Stimulated activated CD4-positive, alpha-beta T cell treated with anti-CD3 and anti-CD28 coated beads, Interleukin-15, amount 100 ng/mL, for 48 hours (primary cell): ENCODE data around the gene ANKRD44.

Experiments
- DNase-seq, 2 donors: peaks; one replicate each; pipeline ENCODE4 v3.0.0-alpha.2; 2020; ENCODE audit warnings: low read depth in 2 of 2

ANKRD44 gene

DNA sequence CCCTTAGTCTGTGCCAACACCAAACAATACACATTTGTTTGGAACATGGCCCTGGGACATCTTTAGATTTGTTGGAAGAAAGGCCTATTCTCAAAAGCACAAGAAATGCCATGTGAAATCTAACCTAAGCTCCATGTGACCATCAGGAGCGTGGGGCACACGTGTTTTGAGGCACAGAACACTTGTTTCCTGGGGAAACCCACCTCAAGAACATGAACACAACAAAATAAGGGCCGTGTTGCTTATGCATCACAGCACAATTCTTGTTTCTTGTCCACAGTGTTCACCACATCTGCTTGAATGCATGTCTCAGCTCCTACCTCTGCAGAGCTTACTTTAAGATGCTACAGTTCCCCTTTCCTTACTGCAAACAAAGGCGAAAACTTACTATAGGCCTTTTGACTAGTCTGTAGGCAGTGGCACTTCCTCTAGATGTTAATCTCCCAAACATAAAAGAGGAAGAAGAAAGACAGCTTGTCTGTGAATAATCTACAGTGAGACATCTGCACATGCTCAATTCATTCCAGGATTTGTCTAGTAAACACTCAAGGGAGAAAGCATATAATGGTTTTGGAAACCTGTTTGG is 165.0 kb downstream of the ANKRD44 start:
- no peak for DNase-seq

DNA sequence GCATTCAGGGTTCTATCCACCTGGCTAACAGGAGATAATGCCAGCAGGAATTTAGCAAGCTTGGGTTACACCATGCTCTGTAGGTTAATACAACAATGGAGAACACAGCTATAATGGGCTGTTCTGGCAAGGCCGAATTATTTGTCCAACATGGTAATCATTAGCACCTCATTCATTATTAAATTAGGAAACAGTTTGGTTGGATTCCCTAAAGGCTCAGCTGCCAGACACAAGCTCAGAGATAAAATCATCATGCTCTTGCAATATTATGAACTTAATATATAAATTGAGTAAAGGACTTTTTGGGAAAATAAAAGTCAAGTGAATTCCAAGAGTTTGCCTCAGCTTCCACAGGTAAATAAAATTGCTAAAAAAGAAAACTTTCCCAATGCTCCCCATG is 166.4 kb downstream of the ANKRD44 start:
- DNase-seq: no peak

DNA sequence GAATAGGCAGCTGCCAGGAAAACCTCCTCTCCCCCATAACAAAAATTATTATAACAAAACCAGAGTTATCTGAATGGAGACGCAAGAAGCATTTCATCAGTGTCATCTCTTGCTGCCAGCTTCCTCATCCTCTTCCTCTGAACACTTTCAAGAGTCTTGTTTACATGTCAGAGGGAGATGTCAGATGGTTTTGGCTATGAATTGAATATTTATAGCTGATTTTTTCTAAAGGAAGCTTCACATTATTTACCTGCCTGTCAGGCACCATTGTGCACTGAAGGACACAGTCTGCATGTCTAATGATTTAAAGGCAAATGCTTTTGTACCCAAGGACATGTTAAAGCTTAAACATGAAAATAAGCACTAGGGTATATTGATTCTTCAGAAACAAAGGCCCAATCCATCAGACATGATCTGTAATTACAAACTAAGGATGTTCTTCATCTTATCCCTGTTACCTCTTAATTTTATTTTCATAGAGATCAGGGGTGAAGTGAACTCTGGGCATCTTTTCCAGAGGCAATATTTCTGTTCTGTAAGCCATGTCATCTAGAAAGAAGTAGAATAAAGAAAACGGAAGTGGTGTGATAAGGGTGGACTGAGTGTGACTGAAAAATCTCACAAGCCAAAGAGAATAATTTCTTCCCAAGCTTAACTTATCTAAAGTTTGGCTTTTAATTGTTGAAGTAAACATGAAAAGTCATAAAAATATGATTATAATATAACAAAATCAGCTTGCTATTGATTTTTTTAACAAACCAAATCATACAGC is 168.7 kb downstream of the ANKRD44 start:
- DNase-seq: no peak

DNA sequence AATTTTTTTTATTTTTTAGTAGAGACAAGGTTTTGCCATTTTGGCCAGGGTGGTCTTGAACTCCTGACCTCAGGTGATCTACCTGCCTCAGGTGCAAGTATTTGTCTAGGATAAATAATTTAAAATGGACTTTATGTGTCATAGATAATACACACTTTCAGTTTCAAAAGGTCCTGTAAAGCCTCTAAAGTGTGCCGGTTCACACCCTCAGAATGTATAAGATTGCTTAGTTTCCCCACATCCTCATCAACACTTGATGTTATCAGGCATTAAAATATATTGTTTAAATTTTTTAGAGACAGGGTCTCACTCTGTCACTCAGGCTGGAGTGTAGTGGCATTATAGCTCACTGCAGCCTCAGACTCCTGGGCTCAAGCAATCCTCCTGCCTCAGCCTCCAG is 170.5 kb downstream of the ANKRD44 start:
- no peak for DNase-seq

DNA sequence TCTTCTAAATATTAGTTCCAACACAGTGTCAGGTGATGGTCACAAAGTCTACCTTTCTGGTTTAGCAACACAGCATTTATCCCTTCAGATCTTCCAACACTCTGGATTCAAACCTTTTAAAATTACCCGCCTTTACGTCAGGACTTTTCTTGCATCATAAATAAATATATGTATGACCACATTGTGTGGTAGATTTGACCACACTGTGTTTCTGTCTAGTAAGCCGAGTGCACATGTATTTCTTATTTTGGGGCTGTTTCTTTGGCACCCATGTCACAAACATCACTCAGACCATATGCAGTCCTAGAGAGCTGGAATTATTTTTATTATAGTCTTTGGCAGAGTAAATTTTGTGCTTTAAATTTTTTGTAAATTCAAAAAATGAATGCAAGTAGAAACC is 172.1 kb downstream of the ANKRD44 start:
- no peak for DNase-seq

DNA sequence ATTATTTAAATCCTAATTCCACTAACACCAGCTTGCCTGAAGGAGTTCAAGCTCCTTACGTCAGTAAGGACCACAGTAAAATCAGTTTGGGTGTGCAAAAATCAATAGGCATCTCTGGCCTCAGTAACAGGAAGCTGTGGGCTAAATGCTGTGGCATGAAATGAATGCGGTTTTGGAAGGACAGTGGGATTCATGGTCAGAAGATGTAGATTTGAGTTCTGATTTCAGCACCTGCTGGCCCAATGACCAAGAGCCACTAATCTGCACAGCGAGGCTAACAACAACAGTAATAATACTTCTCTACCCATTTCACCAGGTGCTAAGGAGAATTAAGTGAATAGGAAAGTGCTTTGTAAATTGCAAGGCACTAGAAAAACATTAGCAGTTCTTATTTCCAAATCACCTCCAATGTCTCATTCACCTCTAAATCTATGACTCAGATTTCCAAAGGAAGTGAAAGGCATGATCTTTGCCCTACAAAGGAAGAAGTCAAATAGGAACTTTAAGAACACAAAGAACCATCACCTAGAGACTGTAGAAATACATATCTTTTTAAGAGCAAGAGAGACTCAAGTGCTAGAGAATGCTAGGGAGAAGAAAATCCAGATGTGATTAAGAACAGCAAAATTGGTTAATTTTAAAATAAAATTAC is 172.6 kb downstream of the ANKRD44 start:
- no peak for DNase-seq

DNA sequence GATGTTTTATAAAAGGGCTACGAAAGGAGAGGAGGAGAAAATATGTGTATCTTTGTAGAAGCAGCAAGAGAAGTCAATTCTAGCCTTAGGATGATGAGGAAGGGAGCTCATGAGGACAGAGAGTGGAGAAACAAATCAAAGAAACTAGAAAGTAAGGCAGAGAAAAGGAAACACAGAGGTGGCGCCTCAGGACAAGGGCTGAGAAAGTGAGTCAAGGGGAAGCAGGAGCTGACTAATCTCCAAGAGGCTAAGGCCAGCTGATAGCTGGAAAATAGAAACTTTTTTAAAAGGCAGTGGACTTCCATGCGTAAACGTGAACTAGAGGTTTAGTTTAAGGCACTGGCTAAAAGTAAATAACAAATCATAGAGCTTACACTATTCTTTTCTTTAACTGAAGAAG is 173.3 kb downstream of the ANKRD44 start:
- DNase-seq: no peak

DNA sequence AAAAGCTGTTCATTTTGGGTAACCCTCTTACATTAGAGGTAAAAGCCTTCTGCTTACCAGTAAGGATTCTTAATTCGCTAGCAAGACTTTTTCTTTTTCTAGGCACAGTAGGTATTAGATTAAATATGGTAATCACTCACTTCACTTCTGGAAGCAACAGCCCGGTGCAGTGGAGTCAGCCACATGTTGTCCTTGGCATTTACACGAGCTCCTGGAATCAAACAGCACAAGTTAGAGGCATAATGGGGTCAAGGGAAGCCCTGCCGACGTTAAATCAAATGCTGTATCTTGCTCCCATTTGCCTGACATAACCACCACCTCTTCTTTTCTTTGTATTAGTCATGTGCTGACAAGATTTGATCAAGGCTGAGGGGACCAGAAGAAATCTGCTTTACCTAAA is 174.1 kb downstream of the ANKRD44 start:
- DNase-seq: no peak

DNA sequence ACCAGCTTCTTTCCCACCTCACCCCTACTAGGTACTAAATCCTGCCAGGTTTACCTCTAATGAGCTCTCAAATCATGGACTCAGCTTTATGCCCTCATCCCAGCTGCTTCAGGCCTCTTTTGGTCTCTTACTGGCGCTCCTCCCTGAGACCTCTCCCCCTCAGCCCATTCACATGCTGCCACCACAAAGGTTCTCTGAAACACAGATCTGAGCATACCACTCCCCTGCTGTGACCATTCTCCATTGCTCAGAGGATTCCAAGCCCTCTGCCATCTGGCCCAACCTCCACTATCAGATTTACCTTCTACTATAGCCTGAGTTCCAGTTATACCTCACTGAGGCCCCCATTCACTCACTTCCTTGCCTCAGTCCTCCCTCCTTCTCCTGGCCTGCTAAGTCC is 174.8 kb downstream of the ANKRD44 start:
- no peak for DNase-seq

DNA sequence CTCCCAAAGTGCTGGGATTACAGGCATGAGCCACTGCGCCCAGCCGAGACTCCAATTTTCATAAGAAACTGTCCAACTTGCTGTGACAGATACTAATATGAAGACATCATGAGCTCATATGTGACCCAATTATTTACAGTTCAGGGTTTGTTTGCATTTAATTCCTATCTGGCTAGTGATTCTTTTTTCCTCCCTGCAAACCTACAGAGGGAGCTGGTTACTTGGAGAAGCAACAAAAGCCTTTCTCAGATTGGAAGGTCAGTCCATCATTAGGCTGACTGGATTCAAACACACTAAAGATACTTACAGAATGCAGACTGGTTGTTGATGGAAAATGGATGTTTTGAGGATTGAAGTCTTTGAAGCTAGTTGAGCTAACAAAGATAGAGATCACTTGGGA is 176.4 kb downstream of the ANKRD44 start:
- no peak for DNase-seq

DNA sequence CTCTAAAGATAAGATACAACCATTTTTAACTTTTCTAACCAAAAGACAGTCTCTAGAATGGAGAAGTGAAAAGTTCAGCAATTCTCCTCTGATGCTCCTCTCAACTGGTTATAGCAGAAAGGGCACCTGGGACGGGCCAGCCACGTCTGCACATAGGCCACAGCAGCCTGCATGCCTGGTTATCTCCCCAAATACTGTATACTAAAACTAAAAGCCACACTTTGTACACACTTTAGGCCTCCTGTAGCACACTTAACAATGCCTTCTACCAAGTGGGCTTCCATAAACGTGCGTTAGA is 179.1 kb downstream of the ANKRD44 start:
- DNase-seq: no peak

DNA sequence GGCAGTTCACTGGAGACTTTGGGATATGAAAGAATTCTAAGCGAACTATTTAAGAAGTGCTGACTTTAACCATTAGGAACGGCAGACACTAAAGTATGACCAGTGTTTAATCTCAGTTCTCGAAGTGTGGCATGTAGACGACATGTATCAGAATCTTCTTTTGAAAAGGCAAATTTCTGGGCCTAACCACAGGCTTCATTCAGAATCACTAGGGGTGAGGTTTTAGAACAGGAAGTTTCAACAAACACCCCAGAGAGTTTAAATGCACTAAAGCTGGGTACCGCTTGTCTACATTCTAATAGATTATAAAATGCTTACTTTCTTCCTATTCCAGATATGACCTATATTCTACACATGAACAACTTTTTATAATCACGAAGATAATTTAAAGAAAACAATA is 180.3 kb downstream of the ANKRD44 start:
- DNase-seq: no peak

DNA sequence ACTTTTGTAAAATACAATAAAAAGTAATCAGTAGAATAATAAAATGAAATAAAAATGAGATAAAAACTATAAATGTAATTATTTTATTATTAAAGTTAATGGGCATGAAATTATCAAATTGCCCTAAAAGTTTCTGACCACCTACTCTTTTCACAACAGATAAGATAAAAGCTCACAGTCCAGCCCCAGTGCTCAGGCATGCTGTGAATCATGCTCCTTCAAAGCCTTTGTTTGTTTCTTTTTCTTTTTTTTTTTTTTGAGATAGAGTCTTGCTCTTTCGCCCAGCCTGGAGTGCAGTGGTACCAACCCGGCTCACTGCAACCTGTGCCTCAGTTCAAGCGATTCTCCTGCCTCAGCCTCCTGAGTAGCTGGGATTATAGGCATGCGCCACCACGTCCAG is 181.7 kb downstream of the ANKRD44 start:
- DNase-seq: no peak

DNA sequence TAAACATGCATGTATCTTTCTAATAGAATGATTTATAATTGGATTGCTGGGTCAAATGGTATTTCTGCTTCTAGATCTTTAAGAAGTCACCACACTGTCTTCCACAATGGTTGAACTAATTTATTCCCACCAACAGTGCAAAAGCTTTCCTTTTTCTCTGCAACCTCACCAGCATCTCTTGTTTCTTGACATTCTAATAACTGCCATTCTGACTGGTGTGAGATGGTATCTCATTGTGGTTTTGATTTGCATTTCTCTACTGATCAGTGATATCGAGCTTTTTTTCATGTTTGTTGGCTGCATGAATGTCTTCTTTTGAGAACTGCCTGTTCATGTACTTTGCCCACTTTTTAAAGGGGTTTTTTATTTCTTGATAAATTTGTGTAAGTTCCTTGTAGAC is 182.5 kb downstream of the ANKRD44 start:
- no peak for DNase-seq

DNA sequence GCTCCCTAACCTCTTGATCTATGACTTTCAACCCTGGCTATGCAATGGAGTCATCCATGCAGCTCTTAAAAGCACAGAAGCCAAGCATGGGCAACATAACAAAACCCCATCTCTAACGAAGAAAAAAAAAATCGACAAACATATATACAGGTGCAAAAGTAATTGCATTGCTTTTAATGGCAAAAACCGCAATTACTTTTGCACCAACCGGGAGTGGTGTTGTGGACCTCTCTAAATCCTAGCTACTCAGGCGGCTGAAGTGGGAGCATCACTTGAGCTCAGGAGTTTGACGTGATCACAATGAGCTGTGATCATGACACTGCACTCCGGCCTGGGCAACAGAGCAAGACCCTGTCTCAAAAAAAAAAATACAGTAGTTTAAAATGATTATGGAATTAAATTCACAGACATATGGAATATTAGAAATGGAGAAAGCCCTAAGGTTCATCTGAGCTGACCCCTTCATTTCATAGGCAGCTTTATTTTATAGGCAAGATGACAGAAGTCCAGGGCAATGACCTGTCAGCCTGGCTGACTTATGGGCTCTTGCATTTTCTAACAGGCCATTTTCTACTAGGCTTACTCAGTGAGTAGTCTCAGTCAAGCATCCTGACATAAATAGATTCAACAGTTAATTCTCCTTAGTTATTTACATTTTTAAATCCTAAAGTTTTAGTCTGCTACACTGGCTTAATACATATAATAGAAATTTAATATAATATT is 183.8 kb downstream of the ANKRD44 start:
- DNase-seq: no peak

DNA sequence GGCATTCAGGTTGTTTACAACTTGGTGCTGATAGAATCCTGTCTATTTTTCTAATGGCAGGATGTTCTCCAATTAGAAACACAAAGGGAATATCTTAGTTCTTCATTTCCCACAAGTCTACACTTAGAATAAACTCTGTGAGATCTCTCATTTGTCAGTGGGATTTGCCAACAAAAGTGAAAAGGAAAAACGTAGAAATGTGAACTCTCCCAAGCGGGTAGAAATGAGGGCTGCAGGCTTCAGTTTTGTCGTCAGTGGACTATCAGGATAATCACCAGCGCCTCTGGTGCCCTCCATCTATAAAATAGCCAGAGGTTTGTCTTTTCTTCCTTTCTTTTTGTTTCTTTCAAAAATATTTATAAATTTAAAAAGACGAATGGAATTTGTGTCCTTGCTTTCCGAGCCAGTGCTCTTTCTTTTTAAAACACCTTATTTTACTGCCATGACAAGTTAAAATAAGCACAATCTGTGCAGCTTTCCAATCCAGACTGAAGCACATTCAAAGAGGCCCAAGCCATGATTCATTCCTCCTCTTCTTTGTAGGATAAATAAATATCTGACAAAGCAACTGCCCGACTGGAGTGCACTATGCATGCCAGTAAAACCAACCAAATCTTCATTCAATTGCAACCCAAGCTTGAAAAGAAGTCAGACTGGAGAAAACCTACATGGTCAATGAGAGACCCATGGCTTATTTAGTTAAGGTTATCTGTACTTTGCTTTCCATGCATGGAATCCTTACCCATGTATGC is 185.8 kb downstream of the ANKRD44 start:
- no peak for DNase-seq

DNA sequence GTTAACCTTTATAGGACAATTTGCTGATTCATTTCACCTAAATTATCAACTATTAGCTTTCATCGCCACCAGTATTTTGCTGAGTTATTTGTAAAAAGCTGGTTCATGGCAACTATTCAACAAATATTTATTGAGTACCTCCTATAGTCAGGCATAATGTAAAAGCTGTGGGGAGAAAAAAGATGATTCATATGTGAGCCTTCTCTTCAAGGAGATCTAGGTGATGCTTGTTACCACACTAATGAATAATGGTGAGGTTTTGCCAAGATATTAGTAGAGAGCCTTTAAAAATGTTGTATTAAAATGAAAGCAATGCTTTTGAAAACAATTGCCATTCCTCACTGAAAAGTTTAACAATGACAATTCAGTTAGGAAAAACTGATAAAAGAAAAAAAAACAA is 187.8 kb downstream of the ANKRD44 start:
- DNase-seq: no peak

DNA sequence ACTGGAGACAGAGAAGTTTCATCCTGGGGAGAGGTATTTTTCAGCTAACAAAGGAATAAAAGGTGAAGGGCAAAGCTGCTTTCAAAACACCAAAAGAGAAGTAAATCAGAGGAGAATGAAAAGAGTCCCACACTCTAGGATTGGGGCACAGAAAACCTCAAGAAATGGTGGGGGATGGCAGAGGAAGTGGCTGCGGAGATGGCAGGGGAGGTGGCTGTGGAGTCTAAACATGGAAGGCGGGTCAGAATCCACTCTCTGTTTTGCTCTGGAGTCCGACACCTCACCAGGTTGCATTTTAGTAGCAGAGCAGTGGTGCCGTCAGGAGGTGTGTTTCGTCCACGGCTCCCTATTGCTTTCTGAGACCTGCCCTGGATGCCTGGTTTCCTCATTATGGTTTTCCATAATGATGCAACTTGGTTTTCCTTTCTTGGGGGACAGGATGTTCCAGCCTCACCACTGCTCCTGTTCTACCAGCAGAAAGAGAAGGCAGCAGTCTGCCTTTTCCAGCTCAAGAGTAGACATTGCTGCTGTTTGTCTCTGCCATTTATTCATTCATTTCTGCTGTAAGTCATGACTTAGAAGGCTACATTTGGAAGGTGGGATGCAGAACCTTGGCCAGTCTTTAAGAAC is 188.7 kb downstream of the ANKRD44 start:
- DNase-seq: no peak

DNA sequence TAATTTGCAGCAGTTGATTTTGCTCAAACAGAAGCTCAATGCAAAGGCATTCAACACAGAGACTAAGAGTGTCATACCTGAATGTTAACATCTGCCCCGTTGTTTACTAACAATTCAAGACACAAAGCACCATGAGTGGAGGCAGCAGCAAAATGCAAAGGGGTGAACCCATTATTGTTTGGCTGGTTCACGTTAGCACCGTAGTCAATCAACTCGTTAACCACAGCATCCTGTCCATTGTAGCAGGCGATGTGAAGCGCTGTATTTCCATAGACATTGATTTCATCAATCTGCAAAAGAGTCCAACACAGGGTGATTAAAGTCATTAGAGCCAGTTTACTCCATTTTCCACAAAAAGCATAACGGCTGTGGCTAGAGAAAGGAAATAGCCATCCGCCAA is 189.3 kb downstream of the ANKRD44 start:
- DNase-seq: no peak

DNA sequence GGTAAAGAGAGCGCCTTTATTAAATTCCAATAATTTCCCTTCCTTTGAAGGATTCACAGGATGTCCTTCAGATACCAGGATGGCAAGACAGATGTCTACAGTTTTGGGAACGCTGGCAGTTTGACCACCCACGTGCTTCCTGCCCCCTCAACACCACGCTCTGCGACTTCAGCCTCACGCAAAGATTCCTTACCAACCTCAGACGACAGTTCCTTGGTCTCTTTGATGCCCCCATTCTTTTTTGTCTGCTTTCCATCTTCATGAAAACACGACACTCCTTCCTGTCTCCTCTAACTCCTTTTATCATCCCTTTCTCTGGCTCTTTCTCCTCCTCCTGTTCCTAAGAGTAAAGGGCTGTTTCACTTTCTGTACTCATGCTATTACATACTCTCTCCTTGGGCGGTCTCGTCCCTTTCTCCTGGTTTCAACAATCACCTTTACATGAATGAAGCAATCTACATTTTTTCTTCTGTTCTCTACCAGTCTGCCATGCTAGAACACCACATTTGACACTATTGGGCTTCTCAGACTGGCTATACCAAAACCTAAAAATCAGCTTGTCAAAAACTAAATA is 194.2 kb downstream of the ANKRD44 start:
- DNase-seq: no peak

DNA sequence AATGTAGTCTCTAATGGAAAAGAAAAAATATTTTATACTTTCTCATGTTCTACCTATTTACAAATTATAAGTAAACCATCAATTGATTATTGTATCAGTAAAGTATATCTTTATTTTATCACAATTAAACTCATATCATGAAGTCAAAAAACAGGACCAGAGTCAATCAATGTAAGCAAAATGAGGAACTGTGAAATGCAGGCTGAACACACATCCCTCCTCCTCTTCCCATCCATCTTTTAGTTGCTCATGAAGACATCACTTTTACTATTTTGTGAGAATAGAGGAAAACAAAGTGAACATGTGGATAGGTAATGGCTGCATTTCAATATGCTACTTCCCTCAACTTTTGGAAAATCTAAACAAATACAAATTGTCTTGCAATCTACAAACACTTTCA is 195.3 kb downstream of the ANKRD44 start:
- no peak for DNase-seq
